AG04449 (cell line): ENCODE data around the gene ATXN2L.
"Not testable (repeated sequence)": the region's sequence is repeated elsewhere in the genome, so short reads cannot be mapped to it uniquely, and the experiment has no call there.

Source experiments
- CTCF ChIA-PET: fragments of 350-600 bp; formaldehyde crosslinking; extraction: SDS; loops from one replicate; lab custom pipeline; 2021; ENCODE audit warnings: antibody characterized with exemption; lab: Yijun Ruan, JAX
- POLR2A ChIA-PET: fragments of 400-600, 350-600 bp; formaldehyde crosslinking; extraction: SDS; loops from one replicate; lab custom pipeline; 2020; ENCODE audit warnings: antibody characterized with exemption, inconsistent platforms; lab: Yijun Ruan, JAX
- DNase-seq: peaks from one replicate; pipeline ENCODE4 v3.0.0-alpha.2; 2010; ENCODE audit warnings: low read depth, low spot score
- H3K4me3 ChIP-seq: 2 replicates; pipeline ENCODE4 v1.5.1; 2011; ENCODE audit warnings: low read depth, mild to moderate bottlenecking, control low read depth, low read length
- CTCF ChIP-seq: IDR thresholded peaks from one replicate; pipeline ENCODE4 v1.5.1; 2011; ENCODE audit warnings: mild to moderate bottlenecking, moderate library complexity, low read length, control low read depth, inconsistent platforms; ENCODE audit not compliant: insufficient read depth; ENCODE audit errors: missing control alignments

ATXN2L gene

GRCh38 chr16:28822520-28823290 is at the start of gene ATXN2L:
ATXN2L (plus strand) TSS chr16:28822999; CDS start chr16:28823260, 261 bp downstream.
- no peak for TF ChIP-seq CTCF
- ChIA-PET POLR2A (interaction anchor here (0.6 to 2.9 kb wide), 6 partner anchors 11 to 1087 kb away, joined by 3 to 16 read pairs (median 4); partner anchors contain the start of genes SH2B1 and TUFM), CTCF (interaction anchor here (1.3 to 4.0 kb wide), 6 partner anchors 10 to 151 kb away, joined by 4 to 17 read pairs (median 6); partner anchors contain the start of gene TUFM)
- DNase-seq: peak; percentile 72
- peak within 1 kb of the TSS; percentile 97 for H3K4me3 ChIP-seq

- CTCF ChIA-PET, H3K4me3 ChIP-seq, POLR2A ChIA-PET, DNase-seq: not testable (repeated sequence)
These were observed 41.1 kb upstream of the ATXN2L start for GRCh38 chr16:28781697-28782096.

GRCh38 chr16:28782357-28782756 is 40.4 kb upstream of the ATXN2L start:
- H3K4me3 ChIP-seq, CTCF ChIA-PET, DNase-seq, POLR2A ChIA-PET: not testable (repeated sequence)

- H3K4me3 ChIP-seq, DNase-seq, POLR2A ChIA-PET, CTCF ChIA-PET: not testable (repeated sequence)
These were observed 20.4 kb upstream of the ATXN2L start for GRCh38 chr16:28802235-28803019.

- POLR2A ChIA-PET, DNase-seq, H3K4me3 ChIP-seq, CTCF ChIA-PET: not testable (repeated sequence)
These were observed 15.2 kb upstream of the ATXN2L start for GRCh38 chr16:28807445-28808120.

- TF ChIP-seq CTCF: no peak
- ChIA-PET POLR2A (no interaction called here), CTCF (interaction anchor here (4.0 kb wide), 1 partner anchor 26 kb away, joined by 17 read pairs; the partner anchor contains the start of gene TUFM)
- H3K4me3 ChIP-seq: no peak overlapping the region
- no peak for DNase-seq
These were observed 2.8 kb upstream of the ATXN2L start for GRCh38 chr16:28820016-28820415.

GRCh38 chr16:28820546-28820945 is 2.3 kb upstream of the ATXN2L start:
- H3K4me3 ChIP-seq, DNase-seq: not testable (repeated sequence)
- ChIA-PET CTCF (interaction anchor here (2.6 to 4.0 kb wide), 2 partner anchors 26 to 125 kb away, joined by 13 to 17 read pairs; partner anchors contain the start of gene TUFM), POLR2A (interaction anchor here (2.9 kb wide), 1 partner anchor 26 kb away, joined by 16 read pairs; the partner anchor contains the start of gene TUFM)

GRCh38 chr16:28821874-28822519 is 802 bp upstream of the ATXN2L start:
- POLR2A ChIA-PET: interaction anchor here (0.9 to 2.9 kb wide), 4 partner anchors 11 to 41 kb away, joined by 3 to 16 read pairs (median 6); partner anchors contain the start of genes SH2B1 and TUFM
- peak overlapping the region; percentile 97 for H3K4me3 ChIP-seq

More at GRCh38 chr16:28821874-28822519, 802 bp upstream of the ATXN2L start:
- DNase-seq: no peak
- TF ChIP-seq CTCF: no peak
- CTCF ChIA-PET: interaction anchor here (1.3 to 4.0 kb wide), 5 partner anchors 9 to 152 kb away, joined by 4 to 17 read pairs (median 5); partner anchors contain the start of gene TUFM
